MCF 10A (cell line): ENCODE results near the gene RIN3. TPM values are rescaled to one million over a fixed set of nuclear protein-coding genes. Genes with fewer than 3 reads are reported as not detected.

Source experiments
- BruUV-seq: library from RNA; stranded (reverse); fragments of 400-500 nt; replicated peaks from 2 replicates; lab custom pipeline; 2021; lab: Mats Ljungman, UMichigan
- CTCF ChIA-PET: fragments of 300-600 bp; sonication (Branson Sonifier 250); formaldehyde crosslinking; extraction: SDS; loops from one replicate; lab custom pipeline; 2021; ENCODE audit warnings: antibody characterized with exemption, inconsistent platforms; lab: Yijun Ruan, JAX
- POLR2A ChIA-PET: fragments of 300-600, 350-650 bp; sonication (Branson Sonifier 250); formaldehyde crosslinking; extraction: SDS; loops from one replicate; lab custom pipeline; 2020; ENCODE audit warnings: antibody characterized with exemption, inconsistent platforms; lab: Yijun Ruan, JAX
- DNase-seq: peaks from one replicate; pipeline ENCODE4 v3.0.0-alpha.2; 2018; ENCODE audit not compliant: unreplicated experiment
- H3K27ac Mint-ChIP-seq: one replicate; pipeline ENCODE4 v1.8.0; 2022; ENCODE audit warnings: mild to moderate bottlenecking, low read depth, mixed read lengths; ENCODE audit not compliant: unreplicated experiment
- H3K27me3 Mint-ChIP-seq: one replicate; pipeline ENCODE4 v1.8.0; 2022; ENCODE audit warnings: mixed read lengths; ENCODE audit not compliant: insufficient read depth, unreplicated experiment
- H3K36me3 Mint-ChIP-seq: one replicate; pipeline ENCODE4 v1.8.0; 2022; ENCODE audit warnings: mild to moderate bottlenecking, moderate library complexity, mixed read lengths; ENCODE audit not compliant: insufficient read depth, unreplicated experiment
- H3K4me1 Mint-ChIP-seq: one replicate; pipeline ENCODE4 v1.8.0; 2022; ENCODE audit warnings: mixed read lengths; ENCODE audit not compliant: insufficient read depth, unreplicated experiment
- H3K4me3 Mint-ChIP-seq: one replicate; pipeline ENCODE4 v1.8.0; 2022; ENCODE audit warnings: mild to moderate bottlenecking, moderate library complexity, mixed read lengths; ENCODE audit not compliant: unreplicated experiment
- H3K9me3 Mint-ChIP-seq: one replicate; pipeline ENCODE4 v1.8.0; 2022; ENCODE audit warnings: mixed read lengths; ENCODE audit not compliant: unreplicated experiment
- CTCF ChIP-seq: fragments of 200-600 bp; IDR thresholded peaks from one replicate; pipeline ENCODE4 v1.8.0; 2022; ENCODE audit warnings: antibody characterized with exemption, mild to moderate bottlenecking; ENCODE audit not compliant: unreplicated experiment
- intact Hi-C: fragments of 100-400 bp; cut with micrococcal nuclease; formaldehyde crosslinking; loops from 2 replicates; pipeline ENCODE4 v1.14.1; 2022
- total RNA-seq: library from RNA; stranded (reverse); gene quantifications from 2 replicates; pipeline ENCODE4 v1.2.3, GENCODE V29; 2022

Gene RIN3
- total RNA-seq, 1 experiment from 2014 or later: 14.2 TPM

GRCh38 chr14:92687681-92688433 is 174.3 kb downstream of the RIN3 start:
- H3K27ac Mint-ChIP-seq: no peak overlapping the region
- no TSS peak for BruUV-seq
- CTCF ChIA-PET: interaction anchor here (0.5 to 1.2 kb wide), 8 partner anchors 34 to 581 kb away, joined by 3 to 6 read pairs (median 4); partner anchors contain the start of genes ATXN3 and LGMN
- H3K9me3 Mint-ChIP-seq: no peaks in the 10 kb centered on the region
- DNase-seq: no peak
- POLR2A ChIA-PET: no interaction called here
- intact Hi-C loops: no loop called here
- no peak for TF ChIP-seq CTCF
- H3K4me1 Mint-ChIP-seq: peaks cover 4% of the 10 kb centered on the region
- H3K27me3 Mint-ChIP-seq: no peaks in the 10 kb centered on the region
- H3K36me3 Mint-ChIP-seq: no peaks in the 10 kb centered on the region
- no peak overlapping the region for H3K4me3 Mint-ChIP-seq

GRCh38 chr14:92688434-92689375 is 175.1 kb downstream of the RIN3 start:
- TF ChIP-seq CTCF: no peak
- POLR2A ChIA-PET: no interaction called here
- BruUV-seq: no TSS peak
- H3K36me3 Mint-ChIP-seq: no peaks in the 10 kb centered on the region
- no peaks in the 10 kb centered on the region for H3K9me3 Mint-ChIP-seq
- intact Hi-C loops: no loop called here
- no peak for DNase-seq
- no peak overlapping the region for H3K27ac Mint-ChIP-seq
- no peaks in the 10 kb centered on the region for H3K27me3 Mint-ChIP-seq
- peaks cover 4% of the 10 kb centered on the region for H3K4me1 Mint-ChIP-seq
- no peak overlapping the region for H3K4me3 Mint-ChIP-seq
- CTCF ChIA-PET: interaction anchor here (0.6 to 3.1 kb wide), 11 partner anchors 10 to 582 kb away, joined by 3 to 37 read pairs (median 5); partner anchors contain the start of genes ATXN3 and LGMN

DNA sequence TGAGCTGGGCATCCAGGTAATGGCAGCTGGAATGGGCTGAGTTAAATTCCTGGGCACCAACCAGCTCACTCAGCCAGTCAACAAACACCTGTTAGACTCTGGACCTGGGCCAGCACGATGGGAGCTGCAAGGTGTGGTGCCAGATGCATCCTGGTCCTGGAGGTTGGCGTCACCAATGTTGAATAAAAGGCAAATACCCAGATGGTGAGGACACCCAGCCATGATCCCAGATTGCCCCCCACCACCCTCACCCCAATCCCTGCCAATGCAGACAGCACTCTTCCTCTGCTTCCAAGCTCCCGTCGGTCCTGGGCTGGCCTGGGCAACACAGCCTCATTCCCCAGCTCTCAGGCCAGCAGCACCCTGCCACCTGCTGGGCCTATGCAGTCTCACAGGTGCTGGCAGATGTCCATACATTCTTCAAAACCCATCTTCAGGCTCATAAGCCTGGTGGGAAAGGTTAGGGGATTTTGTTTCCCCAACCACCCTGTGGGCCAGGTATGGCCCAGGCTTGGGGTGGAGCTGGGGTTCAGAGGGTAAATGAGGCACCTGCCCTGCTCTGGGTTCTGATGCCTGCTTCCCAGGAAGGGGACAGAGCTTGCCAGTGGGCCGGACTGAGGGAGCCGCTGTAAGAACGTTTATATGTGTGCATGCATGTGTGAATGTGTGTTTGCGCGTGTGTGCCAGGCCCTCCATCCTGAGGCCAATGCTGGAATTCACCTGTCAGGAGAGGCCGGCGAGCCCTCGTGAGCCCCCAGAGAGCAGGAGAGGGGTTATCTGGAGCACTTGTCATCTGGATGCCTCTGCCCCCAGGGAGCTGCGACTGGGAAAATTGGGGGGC is 176.8 kb downstream of the RIN3 start:
- ChIA-PET CTCF (interaction anchor here (0.6 to 3.1 kb wide), 33 partner anchors 8 to 1225 kb away, joined by 3 to 37 read pairs (median 4); partner anchors contain the start of gene CPSF2), POLR2A (interaction anchor here (0.5 to 0.6 kb wide), 2 partner anchors 44 to 961 kb away, joined by 3 to 4 read pairs; no protein-coding TSS in a partner anchor)
- BruUV-seq: no TSS peak
- Mint-ChIP-seq H3K36me3 (peaks cover 5% of the 10 kb centered on the region), H3K27me3 (peaks cover 4% of the 10 kb centered on the region), H3K27ac (no peak overlapping the region), H3K9me3 (no peaks in the 10 kb centered on the region), H3K4me1 (peaks cover 10% of the 10 kb centered on the region), H3K4me3 (no peak overlapping the region)
- peak; percentile 53 for TF ChIP-seq CTCF
- DNase-seq: peak; percentile 74
- intact Hi-C loops: no loop called here
